ENCODE results near the gene PRKCD.

Gene PRKCD

GRCh38 chr3:53173107-53173506 is 12.1 kb downstream of the PRKCD start:
- no peak for ATAC-seq

GRCh38 chr3:53174346-53175250 is 13.6 kb downstream of the PRKCD start:
- no peak for ATAC-seq
- TF ChIP-seq RARB (CRISPR knock-in tag; IDR thresholded peaks at IDR 0.05) (no peak), ARNTL (CRISPR knock-in tag; IDR thresholded peaks at IDR 0.05; ENCODE audit: borderline replicate concordance, low read depth) (no peak), GLIS3 (CRISPR knock-in tag; IDR thresholded peaks at IDR 0.05) (no peak)

More at GRCh38 chr3:53173107-53173506, 12.1 kb downstream of the PRKCD start:
- TF ChIP-seq SNAI2 (CRISPR knock-in tag; IDR thresholded peaks at IDR 0.05) (no peak), TCF4 (CRISPR knock-in tag; IDR thresholded peaks at IDR 0.05; ENCODE audit: borderline replicate concordance) (no peak), ZFP3 (CRISPR knock-in tag; IDR thresholded peaks at IDR 0.05) (no peak), BACH2 (CRISPR knock-in tag; IDR thresholded peaks at IDR 0.05; ENCODE audit: borderline replicate concordance) (no peak)

GRCh38 chr3:53175613-53176540 is 14.9 kb downstream of the PRKCD start:
- no peak for ATAC-seq
- TF ChIP-seq OSR1 (CRISPR knock-in tag; IDR thresholded peaks at IDR 0.05) = no peak
- no peak for TF ChIP-seq ZNF8 (CRISPR knock-in tag; IDR thresholded peaks at IDR 0.05)
- TF ChIP-seq ZNF70 (CRISPR knock-in tag; IDR thresholded peaks at IDR 0.05) = no peak

GRCh38 chr3:53178246-53178645 is 17.2 kb downstream of the PRKCD start:
- TF ChIP-seq ZNF70 (CRISPR knock-in tag; IDR thresholded peaks at IDR 0.05) = no peak
- no peak for TF ChIP-seq PATZ1 (CRISPR knock-in tag; IDR thresholded peaks at IDR 0.05; ENCODE audit: borderline replicate concordance)
- TF ChIP-seq POU6F1 (CRISPR knock-in tag; IDR thresholded peaks at IDR 0.05; ENCODE audit: borderline replicate concordance, low read depth) = no peak
- TF ChIP-seq CSRNP3 (CRISPR knock-in tag; IDR thresholded peaks at IDR 0.05) = no peak
- TF ChIP-seq RARB (CRISPR knock-in tag; IDR thresholded peaks at IDR 0.05) = no peak
- no peak for TF ChIP-seq PPARA (CRISPR knock-in tag; IDR thresholded peaks at IDR 0.05; ENCODE audit: borderline replicate concordance)
- TF ChIP-seq CSDC2 (CRISPR knock-in tag; IDR thresholded peaks at IDR 0.05) = no peak
- TF ChIP-seq TOX (CRISPR knock-in tag; IDR thresholded peaks at IDR 0.05; ENCODE audit: borderline replicate concordance) = no peak
- TF ChIP-seq ISL1 (CRISPR knock-in tag; IDR thresholded peaks at IDR 0.05) = no peak
- TF ChIP-seq ZNF565 (CRISPR knock-in tag; conservative IDR thresholded peaks at IDR 0.05; ENCODE audit: low read depth) = no peak
- TF ChIP-seq TSHZ2 (CRISPR knock-in tag; IDR thresholded peaks at IDR 0.05) = no peak
- TF ChIP-seq ZFP3 (CRISPR knock-in tag; IDR thresholded peaks at IDR 0.05) = no peak
- no peak for TF ChIP-seq TCF4 (CRISPR knock-in tag; IDR thresholded peaks at IDR 0.05; ENCODE audit: borderline replicate concordance)
- no peak for TF ChIP-seq ZC3H10 (CRISPR knock-in tag; IDR thresholded peaks at IDR 0.05)
- no peak for TF ChIP-seq ZFP30 (CRISPR knock-in tag; IDR thresholded peaks at IDR 0.05)
- ATAC-seq = no peak

All from SK-N-SH treated with all-trans-retinoic acid at 6 μM for 48 hours (cell line).